IPS DF 4.7 (cell line): ENCODE data around the gene NOTCH4.

Source experiments
- DNase-seq: peaks from one replicate; pipeline ENCODE4 v3.0.0-alpha.2; 2013; ENCODE audit warnings: low spot score; ENCODE audit errors: extremely low read depth

Gene NOTCH4

GRCh38 chr6:32181915-32182529 is 41.8 kb downstream of the NOTCH4 start:
- DNase-seq, result no peak

GRCh38 chr6:32181148-32181702 is 42.6 kb downstream of the NOTCH4 start:
- no peak for DNase-seq

GRCh38 chr6:32179766-32180405 is 44.0 kb downstream of the NOTCH4 start:
- no peak for DNase-seq

GRCh38 chr6:32178547-32179440 is 45.1 kb downstream of the NOTCH4 start:
- DNase-seq, result no peak

- peak; percentile 99 for DNase-seq
These were observed 45.9 kb downstream of the NOTCH4 start, which contains the start of gene RNF5 for GRCh38 chr6:32177788-32178546. TSS of gene RNF5 (plus strand) at chr6:32178405. CDS start at chr6:32178512, 107 bp downstream.

- DNase-seq, result no peak
These were observed 46.6 kb downstream of the NOTCH4 start for GRCh38 chr6:32177183-32177787.

- no peak for DNase-seq
These were observed 47.2 kb downstream of the NOTCH4 start for GRCh38 chr6:32176476-32177182.

- no peak for DNase-seq
These were observed 48.0 kb downstream of the NOTCH4 start, which contains the start of gene AGPAT1 for GRCh38 chr6:32175711-32176475. TSS of gene AGPAT1 (minus strand) at chr6:32176084. CDS start at chr6:32171496, 4,588 bp downstream.

- DNase-seq, result no peak
These were observed 48.6 kb downstream of the NOTCH4 start for GRCh38 chr6:32175322-32175710.

GRCh38 chr6:32174416-32174815 is 49.5 kb downstream of the NOTCH4 start:
- no peak for DNase-seq

GRCh38 chr6:32173051-32173727 is 50.7 kb downstream of the NOTCH4 start:
- no peak for DNase-seq

- no peak for DNase-seq
These were observed 52.6 kb downstream of the NOTCH4 start for GRCh38 chr6:32171234-32171633.

- no peak for DNase-seq
These were observed 53.6 kb downstream of the NOTCH4 start for GRCh38 chr6:32170294-32170693.

- DNase-seq, result no peak
These were observed 54.9 kb downstream of the NOTCH4 start for GRCh38 chr6:32168807-32169591.

- DNase-seq, result no peak
These were observed 55.5 kb downstream of the NOTCH4 start for GRCh38 chr6:32168350-32168749.

- no peak for DNase-seq
These were observed 56.1 kb downstream of the NOTCH4 start for GRCh38 chr6:32167761-32168262.

- no peak for DNase-seq
These were observed 56.6 kb downstream of the NOTCH4 start for GRCh38 chr6:32167154-32167760.
